Endometrial microvascular endothelial cells (primary cell): ENCODE data around the gene BAG1. TPM values are rescaled to one million over a fixed set of nuclear protein-coding genes. Genes with fewer than 3 reads are reported as not detected.

Source experiments
- in situ Hi-C: cut with HindIII; loops from 2 replicates; pipeline ENCODE4 v1.10.0; 2017; ENCODE audit warnings: low sequenced_read_pairs, low pct_unique_long_range_greater_than_20kb; ENCODE audit errors: inconsistent ontology term
- total RNA-seq: library from RNA; depleted of rRNA; stranded (reverse); fragments of >200 nt; gene quantifications from one replicate; pipeline ENCODE4 v1.2.3, GENCODE V29; 2015; ENCODE audit errors: inconsistent ontology term

Gene BAG1
- total RNA-seq, 1 donor from 2014 or later, result 41.4 TPM

DNA sequence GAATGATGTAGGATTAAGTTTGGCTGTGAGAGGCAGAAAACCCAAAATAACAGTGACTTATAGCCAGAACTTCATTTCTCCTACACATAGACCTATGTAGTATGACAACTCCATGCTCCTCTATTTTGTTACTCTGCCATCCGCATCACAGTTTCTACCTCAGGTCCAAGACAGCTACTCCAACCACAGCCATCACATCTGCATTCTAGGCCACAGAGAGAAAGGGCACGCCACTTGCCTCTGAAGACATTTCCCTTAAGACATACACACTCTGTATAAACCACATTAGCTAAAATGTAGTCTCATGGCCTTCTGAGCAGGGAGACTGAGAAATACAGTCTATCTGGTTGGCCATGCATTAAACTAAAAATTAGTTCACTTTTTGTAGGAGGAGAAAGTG, 14.5 kb downstream of the BAG1 start:
- in situ Hi-C loops, result no loop called here

DNA sequence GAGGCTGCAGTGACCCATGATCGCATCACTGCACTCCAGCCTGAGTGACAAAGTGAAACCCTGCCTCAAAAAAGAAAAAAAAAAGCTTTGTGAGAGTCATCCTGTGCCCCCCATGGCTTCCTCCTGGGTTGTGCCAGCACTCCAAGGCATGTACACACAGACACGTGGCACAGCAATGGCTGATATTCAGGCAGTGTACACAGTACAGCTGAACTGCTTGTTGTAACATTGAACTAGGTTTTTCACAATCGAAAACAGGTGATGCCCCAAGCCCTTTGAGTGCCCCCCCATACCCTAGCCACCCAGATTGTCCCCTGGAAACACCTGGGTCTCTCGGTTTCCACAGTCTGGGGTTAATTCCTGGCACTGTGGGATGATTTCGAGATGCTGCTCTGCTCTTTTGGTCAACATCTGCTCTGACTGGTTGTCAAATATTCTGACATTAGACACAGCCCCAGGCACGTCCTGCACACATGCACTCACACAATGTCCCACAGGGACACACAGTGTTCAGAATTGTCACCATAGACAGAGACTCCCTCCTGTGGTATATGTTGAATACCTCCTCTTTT, 15.3 kb downstream of the BAG1 start:
- in situ Hi-C loops, result no loop called here

DNA sequence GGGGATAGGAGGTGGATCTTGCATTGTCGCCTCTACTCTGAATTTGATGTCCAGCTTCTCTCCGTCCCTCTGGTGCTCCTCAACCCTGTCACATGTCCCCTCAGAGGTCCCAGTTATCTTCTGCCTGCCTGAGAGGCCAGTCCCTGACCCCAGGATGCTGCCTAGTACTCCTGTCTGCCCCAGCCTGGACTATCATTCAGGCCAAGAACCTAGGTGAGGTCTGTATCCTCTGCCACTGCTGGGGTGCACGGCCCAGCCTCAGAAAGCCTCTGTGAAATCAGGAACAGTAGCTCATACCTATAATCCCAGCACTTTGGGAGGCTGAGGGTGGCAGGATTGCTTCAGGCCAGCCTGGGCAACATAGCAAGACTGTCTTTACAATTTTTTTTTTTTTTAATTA, 15.9 kb downstream of the BAG1 start:
- in situ Hi-C loops, result no loop called here

DNA sequence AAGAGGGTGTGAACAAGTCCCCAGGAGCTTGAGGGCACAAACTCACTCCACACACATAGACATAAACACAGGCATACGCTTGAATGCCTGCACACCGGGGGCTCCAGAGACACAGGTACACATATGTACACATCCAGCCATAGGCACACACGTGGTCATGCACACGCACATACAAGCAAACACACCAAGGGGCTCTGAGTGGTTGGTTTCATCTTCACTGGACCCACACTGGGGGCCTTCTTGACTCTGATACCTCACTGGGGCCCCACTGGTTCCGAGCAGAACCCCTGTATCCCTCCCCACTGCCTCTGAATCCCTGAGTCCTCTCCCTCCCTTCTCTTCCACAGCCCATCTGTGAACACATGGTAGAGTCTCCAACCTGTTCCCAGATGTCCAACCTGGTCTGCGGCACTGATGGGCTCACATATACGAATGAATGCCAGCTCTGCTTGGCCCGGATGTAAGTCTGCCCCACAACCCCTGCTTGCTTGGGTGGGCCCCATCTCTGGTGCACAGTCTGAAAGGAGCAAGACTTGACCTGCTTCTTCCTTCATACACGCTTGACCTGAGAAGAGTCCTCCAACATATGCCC, 18.1 kb downstream of the BAG1 start:
- in situ Hi-C loops, result no loop called here

DNA sequence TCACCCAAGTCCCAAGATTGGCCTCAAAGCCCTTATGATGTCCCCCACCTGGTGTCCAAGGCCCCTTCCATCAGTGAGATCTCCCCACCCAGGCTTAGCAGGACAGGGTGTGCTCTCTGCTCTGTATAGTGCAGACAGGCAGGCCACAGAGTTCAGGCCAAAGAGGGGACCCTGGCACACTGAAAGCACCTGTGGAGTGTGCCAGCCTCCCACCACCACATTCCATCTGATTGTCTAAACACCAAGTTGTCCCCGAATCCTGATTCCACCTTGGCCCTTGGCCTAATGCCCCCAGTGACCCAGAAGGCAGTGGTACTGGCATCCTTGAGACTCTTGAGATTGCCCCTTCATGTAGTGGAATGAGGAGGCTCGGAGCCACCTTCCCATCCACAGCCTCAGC, 19.2 kb downstream of the BAG1 start:
- in situ Hi-C loops, result no loop called here

DNA sequence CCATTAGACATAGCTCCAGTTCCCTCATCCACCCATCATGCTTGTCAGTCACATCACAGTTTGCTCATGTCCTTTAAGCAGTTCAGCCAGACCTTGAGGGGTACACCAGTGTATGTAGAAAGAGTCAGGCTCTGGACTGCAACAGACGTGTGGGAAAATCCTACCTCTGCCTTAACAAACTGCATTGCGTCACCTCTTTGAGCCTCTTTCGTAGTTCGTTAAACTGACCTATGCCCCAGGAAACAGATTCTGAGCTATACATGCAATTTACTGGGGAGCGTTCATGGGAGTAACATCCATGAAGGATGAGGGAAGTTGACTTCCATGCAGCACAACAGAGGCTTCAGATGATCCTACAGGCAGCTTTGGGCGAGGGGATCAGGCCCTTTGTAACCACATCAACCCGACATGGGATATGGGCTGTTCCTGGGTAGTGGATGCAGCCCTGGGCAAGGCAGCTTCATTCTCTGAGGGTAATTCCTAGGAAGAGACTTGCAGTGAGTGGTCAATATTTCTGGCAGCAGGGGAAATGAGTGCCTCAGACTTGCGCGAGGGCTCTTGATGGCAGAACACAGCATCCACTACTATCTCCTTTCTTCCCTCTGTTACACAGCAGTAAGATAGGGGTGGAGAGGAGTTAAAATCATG, 20.2 kb downstream of the BAG1 start:
- in situ Hi-C loops, result no loop called here

DNA sequence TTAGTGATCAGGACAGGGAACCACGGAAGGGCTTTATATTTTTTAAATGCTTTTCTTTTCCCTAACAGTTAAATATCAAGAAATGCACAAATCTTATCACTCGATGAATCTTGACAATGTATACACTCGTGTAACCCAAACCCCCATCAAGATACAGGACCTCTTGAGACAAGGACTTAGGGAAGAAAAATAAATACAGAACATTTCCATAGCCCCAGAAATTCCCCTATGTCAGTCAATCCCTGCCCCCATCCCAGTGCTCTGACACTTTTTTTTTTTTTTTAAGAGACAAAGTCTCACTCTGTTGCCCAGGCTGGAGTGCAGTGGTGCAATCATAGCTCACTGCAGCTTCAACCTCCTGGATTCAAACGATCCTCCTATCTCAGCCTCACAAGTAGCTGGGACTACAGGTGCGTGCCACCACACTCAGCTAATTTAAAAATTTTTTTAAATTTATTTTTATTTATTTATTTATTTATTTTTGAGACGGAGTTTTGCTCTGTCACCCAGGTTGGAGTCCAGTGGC, 21.8 kb downstream of the BAG1 start:
- in situ Hi-C loops, result no loop called here

DNA sequence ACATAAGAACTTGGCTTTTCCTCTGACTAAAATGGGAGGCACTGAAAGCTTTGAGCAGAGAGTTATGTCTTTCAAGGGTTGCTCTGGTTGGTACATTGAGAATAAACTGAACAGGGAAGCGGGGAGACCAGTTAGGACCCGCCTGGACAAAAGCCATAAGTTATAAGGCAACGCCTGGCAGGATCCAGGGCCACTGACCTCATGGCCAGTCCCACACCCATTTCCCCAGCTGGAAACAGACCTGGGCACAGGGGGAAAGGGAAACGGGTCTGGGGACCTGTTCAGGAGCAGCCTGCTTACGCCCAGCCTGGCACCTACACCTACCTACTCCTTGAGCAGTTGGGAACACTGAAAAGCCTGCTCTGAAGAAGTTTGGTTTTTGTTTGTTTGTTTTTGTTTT, 23.2 kb downstream of the BAG1 start:
- in situ Hi-C loops, result no loop called here

DNA sequence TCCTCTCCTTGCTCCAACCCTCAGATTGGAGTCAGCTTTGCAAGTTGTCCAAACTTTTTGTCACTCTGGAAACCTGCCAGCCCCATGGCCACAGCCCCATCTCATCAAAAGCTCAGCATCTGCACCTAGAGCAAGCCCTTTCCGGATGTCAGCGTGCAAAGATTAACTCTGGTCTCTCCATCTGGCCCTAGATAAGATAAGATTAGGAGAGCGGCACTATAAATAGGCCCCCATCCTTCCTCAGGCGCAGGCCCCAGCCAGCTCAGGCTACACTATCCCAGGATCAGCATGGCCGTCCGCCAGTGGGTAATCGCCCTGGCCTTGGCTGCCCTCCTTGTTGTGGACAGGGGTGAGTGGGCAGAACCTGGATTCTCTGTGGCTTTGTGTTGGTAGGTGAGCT, 24.6 kb downstream of the BAG1 start, which contains the start of gene SPINK4:
Gene SPINK4, plus strand, starts transcription at position 247 of the 400 bp plus-strand sequence. Its CDS starts 42 bp downstream, at position 289.
- in situ Hi-C loops, result no loop called here

DNA sequence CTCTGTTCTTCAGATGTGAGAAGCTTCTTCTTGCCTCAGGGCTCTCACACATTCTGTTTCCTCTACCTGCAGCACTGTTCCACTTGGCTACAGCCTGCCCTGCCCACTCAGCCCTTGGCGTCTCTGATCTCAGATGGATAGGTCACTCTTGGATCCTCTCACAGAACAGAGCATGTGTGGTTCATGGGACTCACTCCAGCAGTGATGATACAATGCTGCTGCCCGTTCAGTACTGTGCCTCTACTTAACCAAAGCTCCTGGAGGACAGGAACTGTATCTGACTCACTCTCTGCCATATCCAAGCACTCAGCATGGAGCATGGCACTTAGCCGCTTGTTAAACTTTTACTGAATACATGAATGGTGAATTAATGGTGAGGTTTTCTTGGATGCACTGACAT, 27.9 kb downstream of the BAG1 start:
- in situ Hi-C loops, result no loop called here

DNA sequence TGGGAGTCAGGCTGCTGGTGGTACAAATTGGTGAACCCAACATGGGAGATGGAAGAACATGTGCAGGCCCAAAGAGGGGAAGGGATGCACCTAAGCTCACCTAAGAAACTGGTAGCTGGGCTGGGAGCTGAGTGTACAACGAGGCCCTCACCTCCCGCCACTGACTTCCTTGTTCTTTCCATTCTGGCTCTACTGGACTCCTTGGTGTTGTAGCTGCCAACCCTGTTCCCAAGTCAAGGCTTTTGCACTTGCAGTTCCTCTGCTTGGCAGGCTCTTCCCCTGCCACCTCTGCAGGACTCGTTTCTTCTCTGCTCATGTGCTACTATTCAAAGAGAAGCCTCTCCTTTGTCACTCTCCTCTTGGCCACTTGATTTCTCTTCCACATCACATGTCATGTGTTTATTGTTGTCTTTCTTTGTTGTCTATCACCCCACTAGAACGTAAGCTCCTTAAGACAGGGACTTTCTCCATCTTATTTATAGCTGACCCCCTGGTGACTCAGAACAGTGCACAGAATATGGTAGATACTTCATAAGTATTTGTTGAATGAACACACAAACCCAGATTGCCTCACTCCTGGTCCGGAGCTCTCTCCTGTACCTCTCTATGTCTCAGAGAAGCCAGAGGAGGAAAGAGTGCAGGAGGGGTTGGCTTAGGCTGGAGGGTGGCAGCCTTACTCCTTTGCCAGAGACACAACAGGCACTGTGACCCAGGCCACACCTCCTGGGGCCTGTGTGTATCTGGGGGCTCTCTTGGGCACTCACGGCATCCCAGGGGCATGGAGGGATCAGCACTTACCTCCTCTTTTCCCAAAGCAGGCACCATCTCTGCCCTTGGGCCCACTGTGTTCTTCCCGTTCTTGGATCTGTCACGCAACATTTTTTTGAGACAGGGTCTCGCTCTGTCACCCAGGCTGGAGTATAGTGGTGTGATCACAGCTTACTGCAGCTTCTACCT, 29.7 kb downstream of the BAG1 start:
- in situ Hi-C loops, result no loop called here

DNA sequence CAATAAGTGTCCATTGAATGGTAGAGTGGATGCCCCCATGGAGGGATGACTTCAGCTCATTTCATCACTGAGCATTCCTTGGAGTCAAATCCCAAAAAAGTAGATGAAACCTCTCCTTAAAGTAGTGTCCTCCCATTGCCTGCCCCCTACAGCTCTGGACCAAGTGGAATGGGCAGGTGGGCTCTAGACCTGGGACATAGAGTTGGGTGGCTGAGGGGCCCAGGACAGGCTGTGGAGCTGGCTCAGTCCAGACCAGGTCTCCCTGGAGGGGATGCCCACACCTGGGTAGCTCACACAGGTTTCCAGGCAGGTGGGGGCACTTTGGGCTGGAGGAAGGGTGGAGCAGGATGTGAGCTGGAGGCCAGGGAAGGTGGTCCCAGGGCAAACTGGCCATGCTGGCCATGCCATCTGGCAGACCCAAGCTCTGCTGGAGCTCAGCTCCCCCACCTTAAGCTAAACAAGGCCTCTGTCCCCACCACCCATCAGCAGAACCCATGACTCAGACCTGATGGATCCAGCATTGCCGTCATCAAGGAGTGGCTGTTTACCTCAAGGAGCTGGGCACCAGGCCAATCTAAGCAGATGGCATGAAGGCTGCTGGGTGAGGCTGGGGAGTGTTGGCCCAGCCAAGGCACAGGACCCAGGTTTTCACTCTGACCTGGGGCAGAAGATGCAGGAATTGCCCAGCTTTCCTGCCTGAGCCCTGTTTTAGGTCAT, 30.7 kb downstream of the BAG1 start:
- in situ Hi-C loops, result no loop called here

DNA sequence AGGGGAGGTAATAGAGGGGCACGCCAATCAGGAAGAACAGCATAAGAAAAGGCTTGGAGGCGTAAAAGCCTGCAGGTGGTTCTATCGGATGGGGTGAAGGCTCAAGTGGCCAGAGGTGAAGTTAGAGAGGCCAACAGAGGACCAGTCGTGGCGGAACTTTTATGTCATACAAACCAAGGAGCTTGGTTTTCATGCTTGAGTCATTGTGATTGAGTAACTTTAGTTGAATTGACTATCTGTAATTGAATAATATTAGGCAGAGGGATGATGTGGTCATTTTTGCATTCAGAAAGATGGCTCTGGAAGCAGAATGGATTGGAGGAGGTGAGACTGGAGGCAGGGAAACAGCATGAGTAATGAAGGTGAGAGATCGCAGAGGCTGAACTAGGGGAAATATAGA, 31.7 kb downstream of the BAG1 start:
- in situ Hi-C loops, result no loop called here

DNA sequence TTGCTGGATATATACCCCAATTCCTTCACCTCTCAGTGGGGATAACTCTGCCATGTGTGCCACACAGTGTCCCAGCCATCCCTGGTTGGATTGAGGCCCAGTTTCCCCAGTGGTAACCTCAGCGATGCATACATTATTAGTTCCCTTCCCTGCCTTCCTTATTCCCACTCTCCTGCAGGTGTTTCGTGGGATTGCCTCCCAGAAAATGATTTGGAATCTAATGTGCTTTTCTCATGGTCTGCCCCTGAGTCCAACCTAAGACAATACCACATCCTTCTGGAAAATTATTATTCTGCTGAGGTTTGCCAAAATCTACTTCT, 32.9 kb downstream of the BAG1 start:
- in situ Hi-C loops, result no loop called here

DNA sequence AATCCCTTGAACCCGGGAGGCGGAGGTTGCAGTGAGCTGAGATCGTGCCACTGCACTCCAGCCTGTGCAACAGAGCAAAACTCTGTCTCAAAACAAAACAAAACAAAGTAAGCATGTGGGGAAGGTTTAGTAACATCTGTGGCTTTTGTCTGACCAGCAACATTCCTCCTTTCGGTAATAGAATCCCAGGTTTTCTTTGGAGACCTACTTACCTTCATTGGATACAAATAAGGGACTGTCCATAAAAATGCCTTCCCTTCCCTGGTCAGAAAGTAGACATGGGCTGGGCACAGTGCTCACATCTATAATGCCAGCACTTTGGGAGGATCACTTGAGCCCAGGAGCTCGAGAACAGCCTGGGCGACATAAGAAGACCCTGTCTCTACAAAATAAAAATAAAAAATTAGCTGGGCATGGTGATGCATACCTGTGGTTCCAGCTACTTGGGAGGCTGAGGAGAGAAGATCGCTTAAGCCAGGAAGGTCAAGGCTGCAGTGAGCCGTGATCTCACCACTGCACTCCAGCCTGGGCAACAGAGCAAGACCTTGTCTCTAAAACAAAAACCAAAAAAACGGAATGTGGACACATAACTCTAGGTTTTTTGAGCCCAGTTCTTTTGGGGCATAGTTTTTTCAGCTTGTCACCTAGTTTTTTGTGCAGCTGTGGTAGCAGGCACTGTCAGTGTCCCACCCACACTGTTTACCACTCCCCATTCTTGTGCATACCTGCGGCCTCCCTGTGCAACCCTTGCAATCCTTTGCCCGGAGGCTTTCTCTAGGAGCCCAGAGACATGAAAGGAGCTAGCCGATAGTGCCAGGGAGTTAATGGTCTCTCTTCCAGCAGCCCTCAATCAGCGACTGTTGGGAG, 33.5 kb downstream of the BAG1 start:
- in situ Hi-C loops, result no loop called here

DNA sequence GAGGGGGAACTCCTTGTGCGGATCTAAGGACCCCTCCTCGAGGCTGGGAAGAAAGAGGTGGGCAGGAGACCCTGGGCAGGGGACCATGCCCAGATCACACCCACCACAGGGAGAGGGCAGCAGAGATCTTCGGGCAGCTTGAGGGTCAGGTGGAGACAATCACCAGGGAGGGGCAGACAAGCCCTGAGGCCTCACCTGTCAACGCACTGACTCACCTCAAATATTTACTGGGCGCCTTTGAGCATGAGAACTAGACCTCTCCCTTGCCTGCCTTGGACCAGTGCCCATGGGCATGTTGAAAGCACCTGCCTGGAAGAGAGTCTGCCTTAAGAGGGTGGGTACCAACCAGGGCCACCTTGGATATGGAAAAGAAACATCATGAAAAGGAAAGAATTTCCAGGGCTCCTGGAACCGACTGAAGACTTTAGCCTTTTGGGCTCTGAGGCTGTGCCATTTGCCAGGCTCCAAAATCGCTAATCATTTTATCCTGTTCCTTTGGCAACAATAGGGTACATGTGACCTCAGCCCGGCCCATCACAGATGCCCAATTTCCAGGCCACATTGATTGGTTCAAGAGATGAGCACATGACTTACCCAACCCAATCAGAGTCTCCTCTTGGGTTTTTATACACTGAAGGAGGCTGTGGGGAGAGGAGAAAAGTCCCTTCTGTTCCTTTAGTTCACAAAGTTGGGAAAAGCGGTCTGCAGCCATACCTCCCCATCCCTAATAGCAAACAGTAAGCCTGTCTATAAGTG, 35.0 kb downstream of the BAG1 start:
- in situ Hi-C loops, result loop anchor here (10.0 kb wide), 1 partner anchor 155 kb away; the partner anchor contains the start of gene SMU1

DNA sequence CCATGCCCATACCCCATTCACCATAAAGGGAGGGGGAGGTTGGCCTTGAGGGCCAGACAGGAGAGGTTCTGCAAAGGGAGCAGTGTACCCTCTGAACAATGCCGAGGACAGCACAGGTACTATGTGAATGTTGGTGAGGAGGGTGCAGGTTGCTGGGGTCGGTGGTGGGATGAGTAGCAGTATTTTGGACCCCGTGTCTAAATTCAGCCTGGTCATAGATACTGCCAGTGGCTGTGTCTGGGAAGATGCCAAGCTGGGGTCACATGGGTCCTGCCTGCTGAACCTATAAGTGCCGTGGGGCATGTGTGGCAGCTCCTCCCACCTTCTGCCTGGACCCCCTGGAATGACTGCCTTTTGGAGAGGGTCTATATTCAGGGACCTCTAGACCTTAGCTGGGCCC, 35.9 kb downstream of the BAG1 start:
- in situ Hi-C loops, result loop anchor here (10.0 kb wide), 1 partner anchor 154 kb away; the partner anchor contains the start of gene SMU1
